ENCODE measurements around the gene HOPX.

- no peak for TF ChIP-seq GATA3 (IDR thresholded peaks at IDR 0.05; ENCODE audit: low read depth, low read length)
- no peak for TF ChIP-seq GATA2 (IDR thresholded peaks at IDR 0.05; ENCODE audit: low read depth, low read length)
Measured at GRCh38 chr4:56641494-56642051, 39.5 kb downstream of the HOPX start.

All from SH-SY5Y (cell line).